H1 (cell line): ENCODE measurements around the gene RHOH. TPM values are rescaled to one million over a fixed set of nuclear protein-coding genes. Genes with fewer than 3 reads are reported as not detected.

Source experiments
- CTCF ChIA-PET: fragments of 300-600 bp; sonication (Branson Sonifier 250); formaldehyde crosslinking; loops from one replicate; lab custom pipeline; 2021; ENCODE audit not compliant: partially characterized antibody; lab: Charles Lee
- POLR2A ChIA-PET: fragments of 300-600 bp; sonication (Branson Sonifier 250); formaldehyde crosslinking; loops from one replicate; lab custom pipeline; 2021; ENCODE audit warnings: inconsistent platforms; ENCODE audit not compliant: partially characterized antibody; lab: Charles Lee
- DNase-seq, 2 experiments: peaks; one replicate each; pipeline versions ENCODE4 v3.0.0 to v3.0.0-alpha.2; 2010 to 2022; ENCODE audit warnings: low spot score in 2 of 2, low read depth in 1 of 2, mixed read lengths in 1 of 2
- FAIRE-seq: peaks from 2 replicates; lab custom pipeline; 2011; peaks lifted over from hg19 to GRCh38; lab: Jason Lieb, UNC
- H2AFZ ChIP-seq: 2 replicates; pipeline ENCODE4 v1.8.1; 2012; ENCODE audit warnings: low read length, inconsistent platforms
- H2AK5ac ChIP-seq: 2 replicates; pipeline ENCODE4 v1.6.1; 2013; ENCODE audit warnings: low read depth, low read length
- H2BK120ac ChIP-seq: replicated peaks from 2 replicates; pipeline ENCODE3; 2013; ENCODE audit warnings: low read depth, low read length, inconsistent platforms
- H2BK12ac ChIP-seq: 2 replicates; pipeline ENCODE4 v1.6.1; 2013; ENCODE audit warnings: low read depth, low read length
- H2BK15ac ChIP-seq: 2 replicates; pipeline ENCODE4 v1.6.1; 2013; ENCODE audit warnings: low read length
- H2BK20ac ChIP-seq: 2 replicates; pipeline ENCODE4 v1.6.1; 2013; ENCODE audit warnings: low read length
- H2BK5ac ChIP-seq: 2 replicates; pipeline ENCODE4 v1.6.1; 2013; ENCODE audit warnings: low read depth, low read length
- H3K14ac ChIP-seq: 2 replicates; pipeline ENCODE4 v1.6.1; 2013; ENCODE audit warnings: inconsistent platforms; ENCODE audit not compliant: insufficient read length
- H3K18ac ChIP-seq: 2 replicates; pipeline ENCODE4 v1.6.1; 2013; ENCODE audit warnings: low read length; ENCODE audit errors: extremely low read depth
- H3K23ac ChIP-seq: 2 replicates; pipeline ENCODE4 v1.6.1; 2013; ENCODE audit warnings: inconsistent platforms; ENCODE audit not compliant: insufficient read length
- H3K23me2 ChIP-seq: 2 replicates; pipeline ENCODE4 v1.6.1; 2013; ENCODE audit warnings: low read depth, low read length
- H3K27ac ChIP-seq: 2 replicates; pipeline ENCODE4 v1.6.1; 2011; ENCODE audit warnings: low read depth, low read length, inconsistent platforms
- H3K27me3 ChIP-seq, 4 experiments: replicated peaks in 1 of 4; 1 replicate in 1 of 4; 2 replicates in 3 of 4; pipeline versions ENCODE4 v1.6.1 to v1.8.1; 2011 to 2013; ENCODE audit warnings: low read length in 3 of 4, mild to moderate bottlenecking in 3 of 4, inconsistent platforms in 2 of 4, mixed read lengths in 2 of 4, moderate library complexity in 1 of 4; ENCODE audit not compliant: control insufficient read depth in 3 of 4, insufficient read depth in 3 of 4; ENCODE audit errors: extremely low read depth in 1 of 4
- H3K36me3 ChIP-seq, 4 experiments: 2 replicates each; pipeline versions ENCODE4 v1.6.1 to v1.8.1; 2011 to 2013; ENCODE audit warnings: mild to moderate bottlenecking in 4 of 4, low read length in 3 of 4, moderate library complexity in 2 of 4, control low read depth in 1 of 4, inconsistent platforms in 1 of 4; ENCODE audit not compliant: insufficient read depth in 4 of 4, control insufficient read depth in 2 of 4
- H3K4ac ChIP-seq: replicated peaks from 2 replicates; pipeline ENCODE3; 2013; ENCODE audit warnings: low read length, low read depth, mixed read lengths, inconsistent platforms; ENCODE audit not compliant: insufficient read length
- H3K4me1 ChIP-seq, 4 experiments: replicated peaks in 1 of 4; 1 replicate in 1 of 4; 2 replicates in 3 of 4; pipeline versions ENCODE4 v1.6.1 to v1.8.1; 2011 to 2013; ENCODE audit warnings: low read length in 3 of 4, inconsistent platforms in 2 of 4, mixed read lengths in 1 of 4; ENCODE audit not compliant: insufficient read depth in 4 of 4, control insufficient read depth in 3 of 4
- H3K4me2 ChIP-seq, 2 experiments: 2 replicates each; pipeline versions ENCODE4 v1.6.1 to v1.8.1; 2011 to 2013; ENCODE audit warnings: low read depth in 2 of 2, low read length in 2 of 2, control low read depth in 1 of 2, inconsistent platforms in 1 of 2, mild to moderate bottlenecking in 1 of 2; ENCODE audit not compliant: insufficient read depth in 1 of 2
- H3K4me3 ChIP-seq, 4 experiments: fragments of 200-600, 300-600 bp in 1 of 4; sonication (generic), shearing (Covaris generic), sonication (Bioruptor Twin) in 1 of 4; 2 replicates each; pipeline versions ENCODE4 v1.5.1 to v1.8.1; 2011 to 2016; ENCODE audit warnings: low read length in 4 of 4, low read depth in 3 of 4, control low read depth in 2 of 4, inconsistent platforms in 2 of 4, mild to moderate bottlenecking in 2 of 4, mixed read lengths in 1 of 4, moderate library complexity in 1 of 4; ENCODE audit not compliant: insufficient read depth in 2 of 4; ENCODE audit errors: extremely low read depth in 1 of 4
- H3K56ac ChIP-seq: replicated peaks from 2 replicates; pipeline ENCODE3; 2013; ENCODE audit warnings: low read depth, mild to moderate bottlenecking, mixed read lengths, low read length, inconsistent platforms; ENCODE audit not compliant: insufficient read length
- H3K79me1 ChIP-seq: 2 replicates; pipeline ENCODE4 v1.6.1; 2013; ENCODE audit warnings: low read depth, low read length, control low read depth
- H3K79me2 ChIP-seq, 2 experiments: 2 replicates each; pipeline versions ENCODE4 v1.6.1 to v1.8.1; 2012 to 2013; ENCODE audit warnings: low read length in 2 of 2, mild to moderate bottlenecking in 2 of 2, inconsistent platforms in 1 of 2; ENCODE audit not compliant: insufficient read depth in 2 of 2, control insufficient read depth in 1 of 2
- H3K9ac ChIP-seq, 4 experiments: replicated peaks in 1 of 4; 1 replicate in 1 of 4; 2 replicates in 3 of 4; pipeline versions ENCODE4 v1.6.1 to v1.8.1; 2011 to 2013; ENCODE audit warnings: low read depth in 3 of 4, low read length in 3 of 4, control low read depth in 2 of 4, mild to moderate bottlenecking in 2 of 4, moderate library complexity in 2 of 4, inconsistent platforms in 1 of 4; ENCODE audit errors: extremely low read depth in 1 of 4
- H3K9me3 ChIP-seq, 2 experiments: 2 replicates each; pipeline versions ENCODE4 v1.6.1 to v1.8.1; 2012 to 2013; ENCODE audit warnings: mild to moderate bottlenecking in 2 of 2, moderate library complexity in 2 of 2, control low read depth in 1 of 2, inconsistent platforms in 1 of 2, low read depth in 1 of 2, low read length in 1 of 2, mixed read lengths in 1 of 2; ENCODE audit not compliant: insufficient read depth in 2 of 2
- H4K20me1 ChIP-seq, 2 experiments: replicated peaks in 1 of 2; 2 replicates each; pipeline versions ENCODE3 to v1.8.1; 2011 to 2013; ENCODE audit warnings: inconsistent platforms in 2 of 2, low read length in 2 of 2, mild to moderate bottlenecking in 1 of 2; ENCODE audit not compliant: insufficient read depth in 2 of 2, control insufficient read depth in 1 of 2
- H4K5ac ChIP-seq: 2 replicates; pipeline ENCODE4 v1.6.1; 2013; ENCODE audit warnings: low read length, low read depth, mixed read lengths, inconsistent platforms; ENCODE audit not compliant: insufficient read length
- H4K8ac ChIP-seq: 2 replicates; pipeline ENCODE4 v1.8.0; 2013; ENCODE audit warnings: mild to moderate bottlenecking, moderate library complexity, low read length, inconsistent platforms; ENCODE audit not compliant: insufficient read depth; ENCODE audit errors: extremely low read depth
- H4K91ac ChIP-seq: replicated peaks from 2 replicates; pipeline ENCODE3; 2013; ENCODE audit warnings: low read length, mixed read lengths, inconsistent platforms; ENCODE audit not compliant: insufficient read length
- CEBPB ChIP-seq: IDR thresholded peaks from 2 replicates; pipeline ENCODE4 v1.6.1; 2012; ENCODE audit warnings: low read depth, low read length
- EGR1 ChIP-seq: IDR thresholded peaks from 2 replicates; pipeline ENCODE4 v1.6.1; 2011; ENCODE audit warnings: low read depth, low read length, borderline replicate concordance
- HDAC6 ChIP-seq: IDR thresholded peaks from one replicate; pipeline ENCODE4 v1.7.1; 2012; ENCODE audit warnings: low read depth, mild to moderate bottlenecking, inconsistent platforms, low read length, moderate library complexity
- RFX5 ChIP-seq: IDR thresholded peaks from 2 replicates; pipeline ENCODE4 v1.6.1; 2011; ENCODE audit warnings: low read depth, low read length, improper control_type of control experiment, borderline replicate concordance
- SIN3A ChIP-seq, 2 experiments: IDR thresholded peaks in 1 of 2; conservative IDR thresholded peaks in 1 of 2; 2 replicates each; pipeline ENCODE4 v1.6.1; 2011 to 2012; ENCODE audit warnings: low read length in 2 of 2, improper control_type of control experiment in 1 of 2, low read depth in 1 of 2, mild to moderate bottlenecking in 1 of 2
- SP1 ChIP-seq: IDR thresholded peaks from 2 replicates; pipeline ENCODE4 v1.6.1; 2011; ENCODE audit warnings: low read depth, low read length
- SUZ12 ChIP-seq: fragments of 200-600 bp; sonication (generic); IDR thresholded peaks from 2 replicates; pipeline ENCODE4 v1.6.1; 2012; ENCODE audit warnings: mild to moderate bottlenecking, inconsistent platforms, low read length, moderate library complexity, mixed read lengths
- TBP ChIP-seq: IDR thresholded peaks from 2 replicates; pipeline ENCODE4 v1.6.1; 2011; ENCODE audit warnings: low read depth, low read length, improper control_type of control experiment
- whole genome bisulfite sequencing, 2 experiments: shearing (Covaris generic) in 1 of 2; methylation state at CpG; one replicate each; pipeline versions ENCODE4 v1.1.6 to v1.1.7; 2013 to 2015; ENCODE audit warnings: low lambda C conversion rate in 2 of 2, mixed read lengths in 2 of 2, inconsistent platforms in 1 of 2, low coverage in 1 of 2, missing lambda C conversion rate in 1 of 2; ENCODE audit not compliant: insufficient replicate concordance in 2 of 2, insufficient coverage in 1 of 2, insufficient read length in 1 of 2; ENCODE audit errors: extremely low coverage in 1 of 2, missing lambda C conversion rate in 1 of 2; 5-methylcytosine and 5-hydroxymethylcytosine counted together
- polyA plus RNA-seq, 7 experiments: library from polyadenylated mRNA; depleted of rRNA in 3 of 7; stranded (reverse) in 5 of 7; unstranded in 2 of 7; fragments of >200 nt in 5 of 7; fragments of 200-250 nt in 2 of 7; gene quantifications; 1 replicate in 5 of 7; 2 replicates in 1 of 7; 4 replicates in 1 of 7; pipeline versions ENCODE4 v1.2.1 to v1.2.3, GENCODE V29; 2011 to 2013; ENCODE audit warnings: missing spikeins in 2 of 7, mixed read lengths in 2 of 7
- total RNA-seq: library from RNA; stranded (reverse); fragmentation: NEBNext Ultra II Directional; extraction: Animal tissue kit (Norgen Biotek cat#: 25700); gene quantifications from 2 replicates; pipeline ENCODE4 v1.2.1, GENCODE V29; 2021
- TF ChIP-seq, protein P1 (sequence below), 3 experiments: IDR thresholded peaks; 1 replicate in 2 of 3; 2 replicates in 1 of 3; pipeline versions ENCODE4 v1.5.1 to v1.6.1; 2011; ENCODE audit warnings: low read length in 3 of 3, mild to moderate bottlenecking in 3 of 3, inconsistent platforms in 2 of 3, low read depth in 1 of 3, moderate library complexity in 1 of 3; ENCODE audit not compliant: insufficient read depth in 1 of 3; ENCODE audit errors: control extremely low read depth in 1 of 3

Gene RHOH
- total and polyA plus RNA-seq, 2 of the 8 experiments (the other 6 are each of a cell fraction or from before 2014, with no cell fraction given) = 5.9 to 6.9 TPM

DNA sequence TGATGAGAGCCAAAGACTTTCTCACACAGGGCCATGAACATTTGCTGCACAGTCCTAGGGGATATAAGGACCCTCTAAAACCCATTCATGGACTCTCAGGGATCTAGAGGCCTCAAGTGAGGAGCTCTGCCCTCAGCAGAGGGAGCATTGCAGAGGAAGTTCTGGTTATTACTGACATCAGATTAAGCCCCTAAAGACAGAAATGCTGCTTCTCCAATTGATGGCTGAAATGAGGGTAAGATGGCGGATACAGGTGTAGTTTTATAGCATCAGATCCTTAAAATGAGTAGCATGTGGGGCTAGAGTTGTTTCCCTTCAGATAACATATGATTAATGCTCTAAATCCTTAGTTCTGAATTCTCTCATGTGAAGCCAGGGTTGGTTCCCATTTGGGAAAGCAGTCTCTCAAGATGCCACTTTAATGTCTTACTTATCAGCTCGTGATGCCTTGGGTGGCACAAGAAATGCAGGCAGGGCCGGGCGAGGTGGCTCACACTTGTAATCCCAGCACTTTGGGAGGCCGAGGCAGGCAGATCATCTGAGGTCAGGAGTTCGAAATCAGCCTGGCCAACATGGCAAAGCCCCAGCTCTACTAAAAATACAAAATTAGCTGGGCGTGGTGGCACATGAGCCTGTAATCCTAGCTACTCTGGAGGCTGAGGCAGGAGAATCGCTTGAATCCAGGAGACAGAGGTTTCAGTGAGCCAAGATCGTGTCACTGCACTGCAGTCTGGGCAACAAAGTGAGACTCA is 7.9 kb downstream of the RHOH start:
- no peaks in the 10 kb centered on the region for H3K79me1 ChIP-seq
- no peak overlapping the region for H3K4ac ChIP-seq
- H4K20me1 ChIP-seq = no peaks in the 10 kb centered on the region
- no peak overlapping the region for H3K4me2 ChIP-seq
- no peak overlapping the region for H2BK5ac ChIP-seq
- no peak for FAIRE-seq
- no peak overlapping the region for H4K5ac ChIP-seq
- no peak overlapping the region for H2BK15ac ChIP-seq
- POLR2A ChIA-PET = interaction anchor here (1.1 to 1.7 kb wide), 2 partner anchors 11 to 14 kb away, joined by 6 to 9 read pairs; no protein-coding TSS in a partner anchor
- H3K23me2 ChIP-seq = no peaks in the 10 kb centered on the region; the same call in 1 of the 2 replicates
- H3K27ac ChIP-seq = no peak overlapping the region
- no peak overlapping the region for H3K14ac ChIP-seq
- no peak overlapping the region for H2AK5ac ChIP-seq
- H3K56ac ChIP-seq = no peak overlapping the region
- no peak overlapping the region for H2BK20ac ChIP-seq
- H3K27me3 ChIP-seq = no peaks in the 10 kb centered on the region
- H3K4me3 ChIP-seq = no peak overlapping the region
- DNase-seq = no peak
- H4K8ac ChIP-seq = no peak overlapping the region
- no peak overlapping the region for H4K91ac ChIP-seq
- H3K79me2 ChIP-seq = peaks cover 0 to 15% of the 10 kb centered on the region in 2 experiments; a peak in 1 of 4 replicates
- H3K9me3 ChIP-seq = no peaks in the 10 kb centered on the region
- H2BK12ac ChIP-seq = no peak overlapping the region
- no peak overlapping the region for H3K9ac ChIP-seq
- H2AFZ ChIP-seq = no peak overlapping the region
- H2BK120ac ChIP-seq = no peak overlapping the region
- 87% methylated on average over 9 of the region's 9 CpGs; no CpG with 5 or more reads in 1 of the 2 experiments for WGBS, 2 experiments
- no peak overlapping the region for H3K23ac ChIP-seq
- H3K36me3 ChIP-seq = no peaks in the 10 kb centered on the region
- H3K4me1 ChIP-seq = peaks cover 0 to 12% (median 4%) of the 10 kb centered on the region in 4 experiments; a peak in 5 of 7 replicates
- H3K18ac ChIP-seq = no peak overlapping the region
- CTCF ChIA-PET = interaction anchor here (1.0 to 2.7 kb wide), 6 partner anchors 16 to 82 kb away, joined by 3 to 9 read pairs (median 3); no protein-coding TSS in a partner anchor
- TF ChIP-seq TBP = no peak
- TF ChIP-seq SUZ12 = no peak
- TF ChIP-seq, protein P1, sequence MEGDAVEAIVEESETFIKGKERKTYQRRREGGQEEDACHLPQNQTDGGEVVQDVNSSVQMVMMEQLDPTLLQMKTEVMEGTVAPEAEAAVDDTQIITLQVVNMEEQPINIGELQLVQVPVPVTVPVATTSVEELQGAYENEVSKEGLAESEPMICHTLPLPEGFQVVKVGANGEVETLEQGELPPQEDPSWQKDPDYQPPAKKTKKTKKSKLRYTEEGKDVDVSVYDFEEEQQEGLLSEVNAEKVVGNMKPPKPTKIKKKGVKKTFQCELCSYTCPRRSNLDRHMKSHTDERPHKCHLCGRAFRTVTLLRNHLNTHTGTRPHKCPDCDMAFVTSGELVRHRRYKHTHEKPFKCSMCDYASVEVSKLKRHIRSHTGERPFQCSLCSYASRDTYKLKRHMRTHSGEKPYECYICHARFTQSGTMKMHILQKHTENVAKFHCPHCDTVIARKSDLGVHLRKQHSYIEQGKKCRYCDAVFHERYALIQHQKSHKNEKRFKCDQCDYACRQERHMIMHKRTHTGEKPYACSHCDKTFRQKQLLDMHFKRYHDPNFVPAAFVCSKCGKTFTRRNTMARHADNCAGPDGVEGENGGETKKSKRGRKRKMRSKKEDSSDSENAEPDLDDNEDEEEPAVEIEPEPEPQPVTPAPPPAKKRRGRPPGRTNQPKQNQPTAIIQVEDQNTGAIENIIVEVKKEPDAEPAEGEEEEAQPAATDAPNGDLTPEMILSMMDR (IDR thresholded peaks at IDR 0.05; ENCODE audit: control extremely low read depth in 1 of 3, insufficient read depth in 1 of 3, low read depth in 1 of 3, low read length in 3 of 3) = no peak
- no peak for TF ChIP-seq EGR1
- no peak for TF ChIP-seq HDAC6
- TF ChIP-seq SP1 = no peak
- TF ChIP-seq CEBPB = no peak
- no peak for TF ChIP-seq RFX5
- TF ChIP-seq SIN3A (conservative IDR thresholded peaks at IDR 0.05 in 1 of 2, IDR thresholded peaks at IDR 0.05 in 1 of 2; ENCODE audit: low read depth in 1 of 2, low read length in 2 of 2) = no peak
